Cardiac muscle cell (in vitro differentiated cells and primary cell): ENCODE results near the gene HRC. TPM values are rescaled to one million over a fixed set of nuclear protein-coding genes. Genes with fewer than 3 reads are reported as not detected.

Experiments
- DNase-seq, 2 donors: peaks; one replicate each; pipeline versions ENCODE4 v3.0.0 to v3.0.0-alpha.2; 2010 to 2017; ENCODE audit warnings: low read depth in 1 of 2, low spot score in 1 of 2
- H3K27ac ChIP-seq: fragments of 200-600 bp; sonication (generic); 2 replicates; pipeline ENCODE4 v1.5.1; 2016
- H3K27me3 ChIP-seq: fragments of 200-600 bp; sonication (generic); 2 replicates; pipeline ENCODE4 v1.6.0; 2016; ENCODE audit warnings: control low read depth
- H3K36me3 ChIP-seq: fragments of 200-600 bp; sonication (generic); 2 replicates; pipeline ENCODE4 v1.5.1; 2016; ENCODE audit warnings: control low read depth
- H3K4me1 ChIP-seq: fragments of 200-600 bp; sonication (generic); 2 replicates; pipeline ENCODE4 v1.8.1; 2017; ENCODE audit warnings: low read depth, mild to moderate bottlenecking, mixed run types
- H3K4me3 ChIP-seq: fragments of 200-600 bp; sonication (generic); 2 replicates; pipeline ENCODE4 v1.5.1; 2016; ENCODE audit warnings: mild to moderate bottlenecking
- H3K9me3 ChIP-seq: fragments of 200-600 bp; sonication (generic); 2 replicates; pipeline ENCODE4 v1.5.1; 2017; ENCODE audit warnings: low read depth, mild to moderate bottlenecking, control low read depth
- CTCF ChIP-seq: IDR thresholded peaks from 2 replicates; pipeline ENCODE4 v1.5.1; 2012; ENCODE audit warnings: low read depth, mild to moderate bottlenecking, low read length
- polyA plus RNA-seq: library from polyadenylated mRNA; unstranded; fragments of >200 nt; fragmentation: Nextera tagmentation; extraction: Ambion mirVana; gene quantifications from 2 replicates; pipeline ENCODE4 v1.2.1, GENCODE V29; 2016
- total RNA-seq: library from RNA; depleted of rRNA; stranded (reverse); fragments of >200 nt; gene quantifications from 2 replicates; pipeline ENCODE4 v1.2.3, GENCODE V29; 2016

The HRC gene
- total and polyA plus RNA-seq, 2 experiments from 2014 or later: 184 to 389 TPM

GRCh38 chr19:49167857-49168409 is 12.7 kb upstream of the HRC start:
- H3K9me3 ChIP-seq: no peaks in the 10 kb centered on the region
- no peak overlapping the region for H3K4me3 ChIP-seq
- TF ChIP-seq CTCF: no peak
- no peak for DNase-seq
- H3K4me1 ChIP-seq: peaks cover 16% of the 10 kb centered on the region
- H3K27ac ChIP-seq: no peak overlapping the region
- H3K27me3 ChIP-seq: no peaks in the 10 kb centered on the region
- H3K36me3 ChIP-seq: peaks cover 22% of the 10 kb centered on the region

- DNase-seq: no peak
- no peak overlapping the region for H3K4me3 ChIP-seq
- peak overlapping the region; percentile 100 for H3K27ac ChIP-seq
These were observed 10.7 kb upstream of the HRC start for GRCh38 chr19:49165865-49166301.

GRCh38 chr19:49165111-49165750 is 10.0 kb upstream of the HRC start:
- DNase-seq: peak in 1 of 2 donors; percentile 90
- H3K36me3 ChIP-seq: peaks cover 6% of the 10 kb centered on the region
- H3K27me3 ChIP-seq: no peaks in the 10 kb centered on the region
- H3K4me3 ChIP-seq: no peak overlapping the region
- H3K4me1 ChIP-seq: peaks cover 16% of the 10 kb centered on the region
- peak overlapping the region; percentile 100 for H3K27ac ChIP-seq
- no peaks in the 10 kb centered on the region for H3K9me3 ChIP-seq
- TF ChIP-seq CTCF: no peak

More at GRCh38 chr19:49165865-49166301, 10.7 kb upstream of the HRC start:
- peaks cover 16% of the 10 kb centered on the region for H3K4me1 ChIP-seq
- H3K9me3 ChIP-seq: no peaks in the 10 kb centered on the region
- H3K36me3 ChIP-seq: peaks cover 13% of the 10 kb centered on the region
- no peak for TF ChIP-seq CTCF
- H3K27me3 ChIP-seq: no peaks in the 10 kb centered on the region

- peaks cover 6% of the 10 kb centered on the region for H3K36me3 ChIP-seq
- no peak for DNase-seq
- peaks cover 32% of the 10 kb centered on the region for H3K4me1 ChIP-seq
- H3K27me3 ChIP-seq: no peaks in the 10 kb centered on the region
- no peaks in the 10 kb centered on the region for H3K9me3 ChIP-seq
- no peak overlapping the region for H3K27ac ChIP-seq
- no peak overlapping the region for H3K4me3 ChIP-seq
- TF ChIP-seq CTCF: no peak
These were observed 6.8 kb upstream of the HRC start for GRCh38 chr19:49161987-49162386.

- H3K36me3 ChIP-seq: peaks cover 6% of the 10 kb centered on the region
- no peak for TF ChIP-seq CTCF
- H3K4me1 ChIP-seq: peaks cover 33% of the 10 kb centered on the region
- DNase-seq: no peak
- no peaks in the 10 kb centered on the region for H3K27me3 ChIP-seq
- H3K27ac ChIP-seq: no peak overlapping the region
- H3K4me3 ChIP-seq: no peak overlapping the region
- H3K9me3 ChIP-seq: no peaks in the 10 kb centered on the region
These were observed 5.4 kb upstream of the HRC start for GRCh38 chr19:49160450-49161189.
